Hepatocyte (in vitro differentiated cells): Measurements from ENCODE around the gene CLEC19A. TPM values are rescaled to one million over a fixed set of nuclear protein-coding genes. Genes with fewer than 3 reads are reported as not detected.

Experiments
- DNase-seq: peaks from one replicate; pipeline ENCODE4 v3.0.0-alpha.2; 2016; ENCODE audit warnings: low spot score
- H2AFZ ChIP-seq: fragments of 200-600 bp; sonication (generic); 2 replicates; pipeline ENCODE4 v1.6.0; 2016; ENCODE audit warnings: antibody characterized with exemption, mild to moderate bottlenecking
- H3K27ac ChIP-seq: fragments of 200-600 bp; sonication (generic); 2 replicates; pipeline ENCODE4 v1.5.1; 2016; ENCODE audit warnings: mild to moderate bottlenecking
- H3K27me3 ChIP-seq: fragments of 200-600 bp; sonication (generic); 2 replicates; pipeline ENCODE4 v1.6.1; 2016
- H3K36me3 ChIP-seq: fragments of 200-600 bp; sonication (generic); replicated peaks from 2 replicates; pipeline ENCODE4 v1.5.1; 2016; ENCODE audit warnings: low read depth; ENCODE audit not compliant: insufficient read depth
- H3K4me1 ChIP-seq: fragments of 200-600 bp; sonication (generic); 2 replicates; pipeline ENCODE4 v1.5.1; 2016; ENCODE audit warnings: mild to moderate bottlenecking, moderate library complexity; ENCODE audit not compliant: insufficient read depth
- H3K4me2 ChIP-seq: fragments of 200-600 bp; sonication (generic); 2 replicates; pipeline ENCODE4 v1.6.0; 2016
- H3K4me3 ChIP-seq: fragments of 200-600 bp; sonication (generic); 2 replicates; pipeline ENCODE4 v1.5.1; 2016; ENCODE audit warnings: mild to moderate bottlenecking
- H3K79me2 ChIP-seq: fragments of 200-600 bp; sonication (generic); 2 replicates; pipeline ENCODE4 v1.6.0; 2017; ENCODE audit warnings: mild to moderate bottlenecking
- H3K9me2 ChIP-seq: fragments of 200-600 bp; sonication (generic); replicated peaks from 2 replicates; pipeline ENCODE4 v1.6.0; 2017; ENCODE audit warnings: mild to moderate bottlenecking; ENCODE audit not compliant: insufficient read depth
- H3K9me3 ChIP-seq: fragments of 200-600 bp; sonication (generic); 2 replicates; pipeline ENCODE4 v1.5.1; 2016; ENCODE audit warnings: low read depth, mild to moderate bottlenecking
- H4K20me1 ChIP-seq: fragments of 200-600 bp; sonication (generic); 2 replicates; pipeline ENCODE4 v1.6.0; 2016; ENCODE audit warnings: mild to moderate bottlenecking; ENCODE audit not compliant: insufficient read depth, poor library complexity, severe bottlenecking
- EZH2 ChIP-seq: fragments of 200-600 bp; sonication (generic); IDR thresholded peaks from 2 replicates; pipeline ENCODE4 v1.6.1; 2016; ENCODE audit warnings: antibody characterized with exemption, mild to moderate bottlenecking, borderline replicate concordance
- EZH2phosphoT487 ChIP-seq: fragments of 200-600 bp; sonication (generic); IDR thresholded peaks from one replicate; pipeline ENCODE4 v1.6.1; 2018; ENCODE audit warnings: antibody characterized with exemption, mild to moderate bottlenecking, low read depth, moderate library complexity; ENCODE audit not compliant: unreplicated experiment, severe bottlenecking
- WGBS: methylation state at CpG from one replicate; pipeline ENCODE4 v1.1.6; 2016; ENCODE audit warnings: low lambda C conversion rate; ENCODE audit errors: missing lambda C conversion rate; 5-methylcytosine and 5-hydroxymethylcytosine counted together
- polyA plus RNA-seq: library from polyadenylated mRNA; unstranded; fragments of >200 nt; fragmentation: Nextera tagmentation; extraction: Ambion mirVana; gene quantifications from 2 replicates; pipeline ENCODE4 v1.2.1, GENCODE V29; 2016
- total RNA-seq: library from RNA; depleted of rRNA; stranded (reverse); fragments of >200 nt; gene quantifications from 2 replicates; pipeline ENCODE4 v1.2.3, GENCODE V29; 2014
- TF ChIP-seq, protein P1 (sequence below): fragments of 200-600 bp; sonication (generic); IDR thresholded peaks from 2 replicates; pipeline ENCODE4 v1.5.1; 2016; ENCODE audit warnings: antibody characterized with exemption, mild to moderate bottlenecking; ENCODE audit not compliant: poor library complexity

Gene CLEC19A
- total and polyA plus RNA-seq, 2 experiments from 2014 or later: not detected

DNA sequence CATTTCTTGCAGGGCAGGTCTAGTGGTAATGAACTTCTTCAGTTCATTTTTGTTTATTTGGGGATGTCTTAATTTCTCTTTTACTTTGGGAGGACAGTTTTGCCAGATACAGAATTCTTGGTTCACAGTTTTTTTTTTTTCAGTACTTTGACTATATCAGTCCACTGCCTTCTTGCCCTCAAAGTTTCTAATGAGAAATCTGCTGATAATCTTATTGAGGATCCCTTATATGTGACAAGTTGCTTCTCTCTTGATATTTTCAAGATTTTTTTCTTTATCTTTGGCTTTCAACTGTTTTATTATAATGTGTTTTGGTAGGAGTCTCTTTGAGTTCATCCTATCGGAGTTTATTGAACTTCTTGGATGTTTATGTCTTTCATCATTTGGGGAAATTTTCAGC lies 42.8 kb downstream of the CLEC19A start:
- Histone ChIP-seq H3K4me1 (no peaks in the 10 kb centered on the region), H2AFZ (no peak overlapping the region), H4K20me1 (no peaks in the 10 kb centered on the region), H3K27ac (no peak overlapping the region), H3K27me3 (no peaks in the 10 kb centered on the region), H3K79me2 (no peaks in the 10 kb centered on the region), H3K9me3 (no peaks in the 10 kb centered on the region), H3K9me2 (no peaks in the 10 kb centered on the region), H3K4me3 (no peak overlapping the region), H3K4me2 (no peak overlapping the region), H3K36me3 (no peaks in the 10 kb centered on the region)
- TF ChIP-seq EZH2phosphoT487: no peak
- TF ChIP-seq EZH2: no peak
- TF ChIP-seq, protein P1, sequence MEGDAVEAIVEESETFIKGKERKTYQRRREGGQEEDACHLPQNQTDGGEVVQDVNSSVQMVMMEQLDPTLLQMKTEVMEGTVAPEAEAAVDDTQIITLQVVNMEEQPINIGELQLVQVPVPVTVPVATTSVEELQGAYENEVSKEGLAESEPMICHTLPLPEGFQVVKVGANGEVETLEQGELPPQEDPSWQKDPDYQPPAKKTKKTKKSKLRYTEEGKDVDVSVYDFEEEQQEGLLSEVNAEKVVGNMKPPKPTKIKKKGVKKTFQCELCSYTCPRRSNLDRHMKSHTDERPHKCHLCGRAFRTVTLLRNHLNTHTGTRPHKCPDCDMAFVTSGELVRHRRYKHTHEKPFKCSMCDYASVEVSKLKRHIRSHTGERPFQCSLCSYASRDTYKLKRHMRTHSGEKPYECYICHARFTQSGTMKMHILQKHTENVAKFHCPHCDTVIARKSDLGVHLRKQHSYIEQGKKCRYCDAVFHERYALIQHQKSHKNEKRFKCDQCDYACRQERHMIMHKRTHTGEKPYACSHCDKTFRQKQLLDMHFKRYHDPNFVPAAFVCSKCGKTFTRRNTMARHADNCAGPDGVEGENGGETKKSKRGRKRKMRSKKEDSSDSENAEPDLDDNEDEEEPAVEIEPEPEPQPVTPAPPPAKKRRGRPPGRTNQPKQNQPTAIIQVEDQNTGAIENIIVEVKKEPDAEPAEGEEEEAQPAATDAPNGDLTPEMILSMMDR: no peak
- DNase-seq: no peak
- 95% methylated on average over 1 of the region's 1 CpG for WGBS

DNA sequence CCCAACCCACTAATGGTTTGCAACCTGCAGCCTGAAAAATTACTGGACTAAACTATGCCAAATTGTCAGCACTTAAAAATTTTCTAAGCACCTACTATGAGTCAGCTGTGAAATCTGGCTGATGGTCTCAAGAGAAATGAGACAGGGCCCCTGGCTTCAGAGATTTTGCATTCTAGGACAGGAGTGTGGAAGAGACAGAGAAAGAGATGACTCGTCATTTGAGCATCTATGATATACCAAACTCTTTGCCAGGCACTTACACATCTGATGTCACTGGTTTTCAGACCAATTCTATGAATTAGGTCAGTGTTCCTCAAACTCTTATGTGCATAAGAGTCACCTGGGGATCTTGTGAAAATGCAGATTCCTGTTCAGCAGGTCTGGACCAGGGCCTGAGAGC lies 44.4 kb downstream of the CLEC19A start:
- Histone ChIP-seq H4K20me1 (no peaks in the 10 kb centered on the region), H3K27ac (no peak overlapping the region)
- WGBS: 92% methylated on average over 1 of the region's 1 CpG

DNA sequence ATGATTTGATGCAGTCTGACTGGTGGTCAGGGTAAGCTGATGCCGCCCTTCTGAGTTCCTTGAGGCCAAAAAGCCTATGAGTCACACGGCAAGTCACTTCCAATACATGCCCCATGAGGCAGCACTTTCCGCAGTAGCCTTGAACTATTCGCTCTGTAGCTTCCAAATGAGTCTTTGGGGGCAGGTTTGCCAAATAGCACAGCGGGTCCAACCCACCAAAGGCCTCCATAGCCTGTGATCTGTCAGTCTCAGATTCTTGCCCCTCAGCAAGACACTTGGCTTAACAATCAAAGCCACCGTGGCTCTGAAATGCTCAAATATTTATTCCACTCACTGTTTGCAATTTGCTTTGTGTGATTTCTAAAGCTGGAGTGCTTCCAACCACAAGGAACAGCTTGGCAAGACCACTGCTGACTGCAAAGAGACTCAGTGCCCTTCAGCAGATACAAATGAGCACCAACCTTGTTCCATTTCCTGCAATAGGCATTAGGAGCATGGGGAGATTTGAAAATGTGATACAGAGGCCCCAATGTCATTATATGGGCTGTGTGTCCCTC lies 45.4 kb downstream of the CLEC19A start:
- H3K79me2 ChIP-seq: no peaks in the 10 kb centered on the region
- H4K20me1 ChIP-seq: no peaks in the 10 kb centered on the region
- no peaks in the 10 kb centered on the region for H3K4me1 ChIP-seq
- no peak overlapping the region for H3K4me2 ChIP-seq
- DNase-seq: no peak
- no peaks in the 10 kb centered on the region for H3K9me3 ChIP-seq
- 65% methylated on average over 6 of the region's 6 CpGs for WGBS
- no peak overlapping the region for H3K4me3 ChIP-seq
- no peaks in the 10 kb centered on the region for H3K9me2 ChIP-seq
- TF ChIP-seq, protein P1: no peak
- TF ChIP-seq EZH2phosphoT487: no peak
- TF ChIP-seq EZH2: no peak
- no peaks in the 10 kb centered on the region for H3K36me3 ChIP-seq
- H2AFZ ChIP-seq: no peak overlapping the region
- H3K27me3 ChIP-seq: no peaks in the 10 kb centered on the region
- H3K27ac ChIP-seq: no peak overlapping the region

More for the DNA sequence above, 44.4 kb downstream of the CLEC19A start:
- TF ChIP-seq EZH2phosphoT487: no peak
- DNase-seq: no peak
- no peak overlapping the region for H3K4me2 ChIP-seq
- H3K9me2 ChIP-seq: no peaks in the 10 kb centered on the region
- H3K36me3 ChIP-seq: no peaks in the 10 kb centered on the region
- H2AFZ ChIP-seq: no peak overlapping the region
- no peaks in the 10 kb centered on the region for H3K9me3 ChIP-seq
- no peaks in the 10 kb centered on the region for H3K4me1 ChIP-seq
- H3K79me2 ChIP-seq: no peaks in the 10 kb centered on the region
- H3K4me3 ChIP-seq: no peak overlapping the region
- no peaks in the 10 kb centered on the region for H3K27me3 ChIP-seq

DNA sequence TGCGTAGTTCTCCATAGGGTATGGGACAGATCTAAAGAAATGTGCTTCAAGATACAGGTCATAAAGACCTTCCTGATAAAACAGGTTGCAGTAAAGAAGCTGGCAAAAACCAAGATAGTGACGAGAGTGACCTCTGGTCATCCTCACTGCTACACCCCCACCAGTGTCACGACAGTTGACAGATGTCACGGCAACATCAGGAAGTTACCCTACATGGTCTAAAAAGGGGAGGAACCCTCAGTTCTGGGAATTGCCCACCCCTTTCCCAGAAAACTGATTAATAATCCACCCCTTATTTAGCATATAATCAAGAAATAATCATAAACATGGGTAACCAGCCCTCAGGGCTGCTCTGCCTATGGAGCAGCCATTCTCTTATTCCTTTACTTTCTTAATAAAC lies 46.3 kb downstream of the CLEC19A start:
- no peak overlapping the region for H2AFZ ChIP-seq
- no peaks in the 10 kb centered on the region for H3K4me1 ChIP-seq
- no peaks in the 10 kb centered on the region for H3K27me3 ChIP-seq
- H3K4me2 ChIP-seq: no peak overlapping the region
- DNase-seq: no peak
- H3K79me2 ChIP-seq: no peaks in the 10 kb centered on the region
- no peak for TF ChIP-seq EZH2phosphoT487
- TF ChIP-seq, protein P1: no peak
- TF ChIP-seq EZH2: no peak
- H3K9me2 ChIP-seq: no peaks in the 10 kb centered on the region
- 85% methylated on average over 4 of the region's 4 CpGs for WGBS
- H3K36me3 ChIP-seq: no peaks in the 10 kb centered on the region
- no peak overlapping the region for H3K4me3 ChIP-seq
- H3K27ac ChIP-seq: no peak overlapping the region
- no peaks in the 10 kb centered on the region for H3K9me3 ChIP-seq
- no peaks in the 10 kb centered on the region for H4K20me1 ChIP-seq
